ENCODE results near the gene SUMO3. TPM values are rescaled to one million over a fixed set of nuclear protein-coding genes. Genes with fewer than 3 reads are reported as not detected.

SUMO3 gene
- total and polyA plus RNA-seq, 8 donors: 14.0 to 29.1 (median 21.7) TPM

GRCh38 chr21:44838039-44838895 lies 20.4 kb upstream of the SUMO3 start:
- Histone ChIP-seq H3K36me3 (no peaks in the 10 kb centered on the region), H3K9me3 (no peaks in the 10 kb centered on the region), H3K4me1 (no peaks in the 10 kb centered on the region), H3K27ac (no peak overlapping the region), H3K4me3 (no peak overlapping the region), H3K27me3 (no peaks in the 10 kb centered on the region)
- WGBS, 2 donors: 77 to 89% methylated on average over 29 to 30 of the region's 30 CpGs
- TF ChIP-seq CTCF (IDR thresholded peaks at IDR 0.05): no peak
- DNase-seq (no peak), FAIRE-seq (no peak), ATAC-seq (no peak)
- intact Hi-C loops (cut with DNase I): no loop called here

- intact Hi-C loops (cut with DNase I): no loop called here
- Histone ChIP-seq H3K4me3 (no peak overlapping the region), H3K4me1 (no peaks in the 10 kb centered on the region), H3K27ac (no peak overlapping the region), H3K9me3 (no peaks in the 10 kb centered on the region), H3K27me3 (no peaks in the 10 kb centered on the region), H3K36me3 (no peaks in the 10 kb centered on the region)
- no peak for FAIRE-seq
- 87 to 93% methylated on average over 12 to 13 of the region's 13 CpGs for WGBS, 2 donors
- TF ChIP-seq CTCF (IDR thresholded peaks at IDR 0.05): no peak
- no peak for ATAC-seq
- peak in 2 of 6 donors; percentile 14 to 47 for DNase-seq
Measured at GRCh38 chr21:44837537-44837936, 19.7 kb upstream of the SUMO3 start.

GRCh38 chr21:44836666-44837471 lies 19.0 kb upstream of the SUMO3 start:
- Histone ChIP-seq H3K27ac (no peak overlapping the region), H3K4me3 (no peak overlapping the region), H3K9me3 (no peaks in the 10 kb centered on the region), H3K4me1 (no peaks in the 10 kb centered on the region), H3K27me3 (no peaks in the 10 kb centered on the region), H3K36me3 (no peaks in the 10 kb centered on the region)
- ATAC-seq: peak in 3 of 4 donors; percentile 46 to 56 (median 54)
- WGBS, 2 donors: 57 to 63% methylated on average over 37 of the region's 37 CpGs
- intact Hi-C loops (cut with DNase I): no loop called here
- TF ChIP-seq CTCF (IDR thresholded peaks at IDR 0.05): no peak
- FAIRE-seq: no peak
- DNase-seq: peak in 2 of 6 donors; percentile 16 to 49

- H3K27ac ChIP-seq: no peak overlapping the region
- ATAC-seq (no peak), DNase-seq (no peak), FAIRE-seq (no peak)
- no peaks in the 10 kb centered on the region for H3K9me3 ChIP-seq
- intact Hi-C loops (cut with DNase I): no loop called here
- H3K36me3 ChIP-seq: no peaks in the 10 kb centered on the region
- whole genome bisulfite sequencing, 2 donors: 12 to 23% methylated on average over 3 of the region's 3 CpGs
- TF ChIP-seq CTCF (IDR thresholded peaks at IDR 0.05): no peak
- H3K27me3 ChIP-seq: no peaks in the 10 kb centered on the region
- H3K4me3 ChIP-seq: no peak overlapping the region
- no peaks in the 10 kb centered on the region for H3K4me1 ChIP-seq
Measured at GRCh38 chr21:44836349-44836665, 18.4 kb upstream of the SUMO3 start.

- Histone ChIP-seq H3K27me3 (no peaks in the 10 kb centered on the region), H3K4me3 (no peak overlapping the region), H3K27ac (no peak overlapping the region), H3K4me1 (no peaks in the 10 kb centered on the region), H3K9me3 (no peaks in the 10 kb centered on the region), H3K36me3 (no peaks in the 10 kb centered on the region)
- ATAC-seq: no peak
- 51 to 57% methylated on average over 8 of the region's 8 CpGs for WGBS, 2 donors
- TF ChIP-seq CTCF (IDR thresholded peaks at IDR 0.05): no peak
- peak in 1 of 6 donors; percentile 35 for DNase-seq
- intact Hi-C loops (cut with DNase I): no loop called here
- no peak for FAIRE-seq
Measured at GRCh38 chr21:44835647-44835973, 17.7 kb upstream of the SUMO3 start.
